ENCODE results near the gene ATP2B3.

The ATP2B3 gene

GRCh38 chrX:153571534-153571908, 54.1 kb downstream of the ATP2B3 start:
- H3K9ac ChIP-seq (ENCODE audit: low read length), result no peak overlapping the region

DNA sequence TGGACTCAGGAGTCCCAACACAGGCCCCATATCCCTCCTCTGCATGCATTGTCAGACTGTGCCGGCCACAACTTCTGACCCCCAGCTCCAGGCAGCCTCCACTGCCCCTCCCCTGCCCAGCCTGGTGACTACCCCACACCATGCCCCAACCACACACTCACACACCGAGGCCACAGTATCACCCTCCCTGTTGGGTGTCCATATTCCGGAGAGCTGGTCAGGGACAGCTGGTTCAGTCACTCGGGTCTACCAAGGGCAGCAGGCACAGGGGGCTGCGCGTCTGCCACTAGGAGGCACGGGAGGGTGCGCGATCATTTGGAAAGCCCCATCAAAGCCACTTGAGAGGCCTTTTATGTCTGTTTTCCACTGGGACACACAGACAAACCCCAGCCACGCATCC, 55.2 kb downstream of the ATP2B3 start:
- Histone ChIP-seq H3K36me3 (ENCODE audit: insufficient read depth, low read length) (no peaks in the 10 kb centered on the region), H3K4me2 (ENCODE audit: low read length) (no peak overlapping the region), H3F3A (ENCODE audit: insufficient read depth, low read length) (no peaks in the 10 kb centered on the region), H3K27ac (ENCODE audit: low read depth, low read length, poor library complexity, severe bottlenecking) (no peak overlapping the region), H3K79me2 (ENCODE audit: insufficient read depth, low read length) (no peaks in the 10 kb centered on the region), H3K27me3 (ENCODE audit: insufficient read depth, low read length) (no peaks in the 10 kb centered on the region), H3K9me3 (ENCODE audit: low read length) (no peaks in the 10 kb centered on the region), H4K20me1 (ENCODE audit: insufficient read depth, low read length) (no peaks in the 10 kb centered on the region), H2AFZ (ENCODE audit: low read length) (no peak overlapping the region), H3K4me1 (ENCODE audit: insufficient read depth, low read length, severe bottlenecking) (no peaks in the 10 kb centered on the region), H3K4me3 (ENCODE audit: low read depth, low read length, poor library complexity, severe bottlenecking) (no peak overlapping the region), H3K9ac (ENCODE audit: low read length) (no peak overlapping the region), H3K9me2 (ENCODE audit: low read depth, low read length) (no peaks in the 10 kb centered on the region)
- TF ChIP-seq EZH2 (IDR thresholded peaks at IDR 0.05; ENCODE audit: borderline replicate concordance, low read length) (no peak), CTCF (IDR thresholded peaks at IDR 0.05; ENCODE audit: low read length) (no peak)

More at GRCh38 chrX:153571534-153571908, 54.1 kb downstream of the ATP2B3 start:
- Histone ChIP-seq H2AFZ (ENCODE audit: low read length) (no peak overlapping the region), H3K4me3 (ENCODE audit: low read depth, low read length, poor library complexity, severe bottlenecking) (no peak overlapping the region), H3K27ac (ENCODE audit: low read depth, low read length, poor library complexity, severe bottlenecking) (no peak overlapping the region), H3K36me3 (ENCODE audit: insufficient read depth, low read length) (no peaks in the 10 kb centered on the region), H3K79me2 (ENCODE audit: insufficient read depth, low read length) (no peaks in the 10 kb centered on the region), H3K9me3 (ENCODE audit: low read length) (no peaks in the 10 kb centered on the region), H3K27me3 (ENCODE audit: insufficient read depth, low read length) (no peaks in the 10 kb centered on the region), H4K20me1 (ENCODE audit: insufficient read depth, low read length) (no peaks in the 10 kb centered on the region), H3K4me2 (ENCODE audit: low read length) (no peak overlapping the region), H3K9me2 (ENCODE audit: low read depth, low read length) (no peaks in the 10 kb centered on the region), H3K4me1 (ENCODE audit: insufficient read depth, low read length, severe bottlenecking) (no peaks in the 10 kb centered on the region), H3F3A (ENCODE audit: insufficient read depth, low read length) (no peaks in the 10 kb centered on the region)
- TF ChIP-seq CTCF (IDR thresholded peaks at IDR 0.05; ENCODE audit: low read length), result no peak
- TF ChIP-seq EZH2 (IDR thresholded peaks at IDR 0.05; ENCODE audit: borderline replicate concordance, low read length), result no peak

GRCh38 chrX:153573984-153574383, 56.5 kb downstream of the ATP2B3 start:
- H3K4me3 ChIP-seq (ENCODE audit: low read depth, low read length, poor library complexity, severe bottlenecking), result no peak overlapping the region
- no peaks in the 10 kb centered on the region for H3K27me3 ChIP-seq (ENCODE audit: insufficient read depth, low read length)
- no peaks in the 10 kb centered on the region for H3F3A ChIP-seq (ENCODE audit: insufficient read depth, low read length)
- H4K20me1 ChIP-seq (ENCODE audit: insufficient read depth, low read length), result no peaks in the 10 kb centered on the region
- no peak overlapping the region for H2AFZ ChIP-seq (ENCODE audit: low read length)
- no peak overlapping the region for H3K27ac ChIP-seq (ENCODE audit: low read depth, low read length, poor library complexity, severe bottlenecking)
- no peaks in the 10 kb centered on the region for H3K9me3 ChIP-seq (ENCODE audit: low read length)
- H3K4me1 ChIP-seq (ENCODE audit: insufficient read depth, low read length, severe bottlenecking), result no peaks in the 10 kb centered on the region
- no peak overlapping the region for H3K9ac ChIP-seq (ENCODE audit: low read length)
- no peaks in the 10 kb centered on the region for H3K36me3 ChIP-seq (ENCODE audit: insufficient read depth, low read length)
- no peak overlapping the region for H3K4me2 ChIP-seq (ENCODE audit: low read length)
- H3K9me2 ChIP-seq (ENCODE audit: low read depth, low read length), result no peaks in the 10 kb centered on the region
- TF ChIP-seq CTCF (IDR thresholded peaks at IDR 0.05; ENCODE audit: low read length) (peak; percentile 19; the same call in 1 of the 2 replicates), EZH2 (IDR thresholded peaks at IDR 0.05; ENCODE audit: borderline replicate concordance, low read length) (no peak)
- no peaks in the 10 kb centered on the region for H3K79me2 ChIP-seq (ENCODE audit: insufficient read depth, low read length)

All from OCI-LY1 (cell line).